Prostate gland (tissue), 2 donors: Measurements from ENCODE around the gene OR4C15.

Source experiments
- POLR2A ChIP-seq: fragments of 450-650 bp; IDR thresholded peaks from one replicate; pipeline ENCODE4 v1.6.1; 2016; ENCODE audit warnings: antibody characterized with exemption, mild to moderate bottlenecking
- POLR2AphosphoS5 ChIP-seq: sonication (generic); formaldehyde crosslinking; IDR thresholded peaks from one replicate; pipeline ENCODE4 v1.6.1; 2017; ENCODE audit warnings: antibody characterized with exemption
- TF ChIP-seq, protein P1 (sequence below), 4 experiments: fragments of 200-600 bp in 2 of 4; fragments of 450-650 bp in 2 of 4; sonication (generic) in 2 of 4; IDR thresholded peaks; 1 replicate in 3 of 4; 2 replicates in 1 of 4; pipeline ENCODE4 v1.5.1; 2016 to 2019; ENCODE audit warnings: antibody characterized with exemption in 4 of 4, mild to moderate bottlenecking in 2 of 4, moderate library complexity in 2 of 4

DNA sequence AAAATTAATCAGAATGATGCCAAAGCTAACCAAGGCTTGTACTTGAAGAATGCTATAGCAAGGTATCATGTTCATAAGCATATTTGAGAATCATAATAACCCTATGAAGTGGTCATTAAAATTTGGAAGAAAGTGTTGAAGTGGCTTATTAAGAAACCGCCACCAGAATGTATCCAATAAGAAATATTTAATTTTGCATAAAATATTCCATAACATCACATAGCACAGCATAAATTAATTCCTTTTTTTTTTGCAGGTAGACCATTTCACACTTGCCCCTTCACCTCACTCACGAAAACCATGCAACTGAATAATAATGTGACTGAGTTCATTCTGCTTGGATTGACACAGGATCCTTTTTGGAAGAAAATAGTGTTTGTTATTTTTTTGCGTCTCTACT lies 17.6 kb downstream of the OR4C15 start, which contains the start of gene OR4C16:
- TF ChIP-seq, protein P1, sequence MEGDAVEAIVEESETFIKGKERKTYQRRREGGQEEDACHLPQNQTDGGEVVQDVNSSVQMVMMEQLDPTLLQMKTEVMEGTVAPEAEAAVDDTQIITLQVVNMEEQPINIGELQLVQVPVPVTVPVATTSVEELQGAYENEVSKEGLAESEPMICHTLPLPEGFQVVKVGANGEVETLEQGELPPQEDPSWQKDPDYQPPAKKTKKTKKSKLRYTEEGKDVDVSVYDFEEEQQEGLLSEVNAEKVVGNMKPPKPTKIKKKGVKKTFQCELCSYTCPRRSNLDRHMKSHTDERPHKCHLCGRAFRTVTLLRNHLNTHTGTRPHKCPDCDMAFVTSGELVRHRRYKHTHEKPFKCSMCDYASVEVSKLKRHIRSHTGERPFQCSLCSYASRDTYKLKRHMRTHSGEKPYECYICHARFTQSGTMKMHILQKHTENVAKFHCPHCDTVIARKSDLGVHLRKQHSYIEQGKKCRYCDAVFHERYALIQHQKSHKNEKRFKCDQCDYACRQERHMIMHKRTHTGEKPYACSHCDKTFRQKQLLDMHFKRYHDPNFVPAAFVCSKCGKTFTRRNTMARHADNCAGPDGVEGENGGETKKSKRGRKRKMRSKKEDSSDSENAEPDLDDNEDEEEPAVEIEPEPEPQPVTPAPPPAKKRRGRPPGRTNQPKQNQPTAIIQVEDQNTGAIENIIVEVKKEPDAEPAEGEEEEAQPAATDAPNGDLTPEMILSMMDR (IDR thresholded peaks at IDR 0.05): no peak
- TF ChIP-seq POLR2A (no peak), POLR2AphosphoS5 (no peak)
